Activated CD8-positive, alpha-beta T cell treated with anti-CD3 and anti-CD28 coated beads for 36 hours (primary cell): ENCODE results near the gene EME1. TPM values are rescaled to one million over a fixed set of nuclear protein-coding genes. Genes with fewer than 3 reads are reported as not detected.

Experiments used
- ATAC-seq: fragments of 200-7000 bp; cut with Tn5 transposase; one replicate; pipeline ENCODE4 v1.10.0; 2021; ENCODE audit warnings: mild to moderate bottlenecking, moderate library complexity
- CTCF ChIA-PET: fragments of 350-600 bp; sonication (Branson Sonifier 250); formaldehyde crosslinking; loops from one replicate; lab custom pipeline; 2021; ENCODE audit warnings: antibody characterized with exemption; lab: Charles Lee
- POLR2A ChIA-PET: fragments of 350-600 bp; sonication (Branson Sonifier 250); formaldehyde crosslinking; loops from one replicate; lab custom pipeline; 2021; ENCODE audit warnings: antibody characterized with exemption; lab: Charles Lee
- DNase-seq: peaks from one replicate; pipeline ENCODE4 v3.0.0-alpha.2; 2020
- H3K27ac Mint-ChIP-seq: one replicate; pipeline ENCODE4 v1.8.0; 2021; ENCODE audit warnings: mild to moderate bottlenecking, mixed read lengths
- H3K27me3 Mint-ChIP-seq: one replicate; pipeline ENCODE4 v1.8.0; 2021; ENCODE audit warnings: mixed read lengths
- H3K36me3 Mint-ChIP-seq: one replicate; pipeline ENCODE4 v1.8.0; 2021; ENCODE audit warnings: low read depth, mixed read lengths
- H3K4me1 Mint-ChIP-seq: one replicate; pipeline ENCODE4 v1.8.0; 2021; ENCODE audit warnings: low read depth, mixed read lengths
- H3K4me3 Mint-ChIP-seq: one replicate; pipeline ENCODE4 v1.8.0; 2021; ENCODE audit warnings: mild to moderate bottlenecking, moderate library complexity, mixed read lengths
- H3K9me3 Mint-ChIP-seq: one replicate; pipeline ENCODE4 v1.8.0; 2021; ENCODE audit warnings: mixed read lengths
- CTCF ChIP-seq: fragments of 200-600 bp; IDR thresholded peaks from one replicate; pipeline ENCODE4 v1.8.0; 2022; ENCODE audit warnings: antibody characterized with exemption, mild to moderate bottlenecking
- intact Hi-C: fragments of 100-400 bp; cut with micrococcal nuclease; formaldehyde crosslinking; loops from one replicate; pipeline ENCODE4 v1.10.0; 2022
- total RNA-seq, 2 experiments: library from RNA; stranded (reverse); gene quantifications; one replicate each; pipeline ENCODE4 v1.2.3, GENCODE V29; 2021

The EME1 gene
- total RNA-seq, 2 experiments from 2014 or later, result 48.0 to 48.6 TPM

DNA sequence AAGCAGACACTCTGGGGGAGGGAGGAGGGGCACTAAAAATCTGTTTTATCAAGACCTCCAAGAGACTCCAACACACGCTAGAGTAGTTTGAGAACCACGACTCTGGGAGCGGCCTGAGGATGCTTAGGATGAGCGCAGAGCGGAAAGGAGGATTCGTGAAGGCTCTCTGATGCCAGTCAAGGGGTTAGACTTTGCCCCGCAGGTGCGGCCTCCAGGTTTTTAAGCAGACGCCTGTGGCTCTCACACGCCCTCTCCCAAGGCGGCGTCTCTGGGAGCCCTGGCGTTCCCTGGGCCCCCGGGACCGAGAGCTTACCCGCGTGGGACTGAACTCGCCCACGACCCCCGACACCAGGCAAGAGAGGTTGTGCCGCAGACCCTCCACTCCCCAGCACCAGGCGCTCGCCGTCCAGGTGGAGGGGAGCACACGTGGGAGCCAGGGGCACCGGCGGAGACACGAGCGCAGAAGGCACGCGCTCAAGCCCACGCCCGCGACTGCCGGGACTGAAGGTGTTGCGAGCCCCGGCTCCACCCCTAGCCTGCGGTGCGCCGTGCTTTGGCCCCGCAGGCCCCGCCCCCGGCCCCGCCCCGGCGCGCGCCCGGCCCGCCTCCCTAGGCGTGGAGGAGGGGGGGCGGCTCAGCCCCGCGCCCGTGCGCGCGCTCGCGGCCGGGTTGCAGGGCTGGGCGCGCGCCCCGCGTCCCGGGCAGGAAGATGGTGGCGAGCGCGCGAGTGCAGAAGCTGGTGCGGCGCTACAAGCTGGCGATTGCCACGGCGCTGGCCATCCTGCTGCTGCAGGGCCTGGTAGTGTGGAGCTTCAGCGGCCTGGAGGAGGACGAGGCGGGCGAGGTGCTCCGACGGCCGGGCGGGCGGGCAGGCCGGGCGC, 27.4 kb upstream of the EME1 start, which contains the start of gene XYLT2:
Gene XYLT2, plus strand, starts transcription at position 695 of the 881 bp plus-strand sequence. Its CDS starts 15 bp downstream, at position 710.
- no peak for TF ChIP-seq CTCF
- peaks cover 33% of the 10 kb centered on the region for H3K4me1 Mint-ChIP-seq
- no peaks in the 10 kb centered on the region for H3K9me3 Mint-ChIP-seq
- no peaks in the 10 kb centered on the region for H3K27me3 Mint-ChIP-seq
- peak; percentile 91 for DNase-seq
- intact Hi-C loops, result no loop called here
- ATAC-seq, result peak; percentile 93
- ChIA-PET POLR2A (interaction anchor here (0.6 to 5.3 kb wide), 12 partner anchors 9 to 198 kb away, joined by 3 to 69 read pairs (median 6); partner anchors contain the start of genes EME1, LRRC59 and MRPL27), CTCF (interaction anchor here (0.9 to 4.8 kb wide), 3 partner anchors 15 to 70 kb away, joined by 3 to 69 read pairs (median 7); partner anchors contain the start of gene LRRC59)
- no peaks in the 10 kb centered on the region for H3K36me3 Mint-ChIP-seq
- peak within 1 kb of the TSS; percentile 91 for H3K4me3 Mint-ChIP-seq
- H3K27ac Mint-ChIP-seq, result peak within 1 kb of the TSS; percentile 93

- ATAC-seq, result peak; percentile 62
- peak; percentile 69 for DNase-seq
- Mint-ChIP-seq H3K4me1 (peaks cover 33% of the 10 kb centered on the region), H3K9me3 (no peaks in the 10 kb centered on the region), H3K27ac (peak overlapping the region; percentile 89), H3K4me3 (peak overlapping the region; percentile 91), H3K27me3 (no peaks in the 10 kb centered on the region), H3K36me3 (no peaks in the 10 kb centered on the region)
- intact Hi-C loops, result no loop called here
- ChIA-PET CTCF (interaction anchor here (0.9 to 4.8 kb wide), 5 partner anchors 14 to 252 kb away, joined by 3 to 69 read pairs (median 6); partner anchors contain the start of genes LRRC59 and PDK2), POLR2A (interaction anchor here (0.6 to 5.3 kb wide), 15 partner anchors 9 to 199 kb away, joined by 3 to 69 read pairs (median 6); partner anchors contain the start of genes EME1, LRRC59, MRPL27 and RSAD1)
- TF ChIP-seq CTCF, result no peak
Measured at GRCh38 chr17:50346313-50347116, 26.5 kb upstream of the EME1 start.

GRCh38 chr17:50347117-50347893, 25.7 kb upstream of the EME1 start:
- Mint-ChIP-seq H3K36me3 (no peaks in the 10 kb centered on the region), H3K9me3 (no peaks in the 10 kb centered on the region), H3K4me1 (peaks cover 33% of the 10 kb centered on the region), H3K27ac (peak overlapping the region; percentile 89), H3K4me3 (peak overlapping the region; percentile 91), H3K27me3 (no peaks in the 10 kb centered on the region)
- intact Hi-C loops, result no loop called here
- no peak for DNase-seq
- ChIA-PET POLR2A (interaction anchor here (1.0 to 5.3 kb wide), 10 partner anchors 8 to 131 kb away, joined by 3 to 69 read pairs (median 8); partner anchors contain the start of genes EME1, LRRC59, MRPL27 and RSAD1), CTCF (interaction anchor here (1.6 to 4.8 kb wide), 4 partner anchors 14 to 253 kb away, joined by 6 to 69 read pairs (median 6); partner anchors contain the start of genes LRRC59 and PDK2)
- no peak for ATAC-seq
- TF ChIP-seq CTCF, result no peak

DNA sequence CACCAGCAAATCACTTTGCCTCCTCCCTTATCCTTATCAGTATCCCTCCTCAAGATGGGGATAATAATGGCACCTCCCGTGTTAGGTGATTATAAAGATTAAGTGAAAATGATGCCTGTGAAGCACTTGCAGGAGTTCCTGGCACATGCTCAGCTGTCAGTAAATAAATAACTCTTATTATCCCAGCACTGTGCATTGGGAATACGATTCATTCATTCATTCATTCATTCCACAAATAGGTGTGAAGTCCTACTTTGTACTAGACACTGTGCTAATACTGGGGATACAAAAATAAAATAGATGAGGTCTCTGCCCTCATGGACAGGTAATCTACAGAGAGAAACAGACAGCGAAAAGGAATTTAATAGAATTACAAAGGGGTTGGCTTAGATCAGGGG, 25.1 kb upstream of the EME1 start:
- no peaks in the 10 kb centered on the region for H3K27me3 Mint-ChIP-seq
- H3K36me3 Mint-ChIP-seq, result no peaks in the 10 kb centered on the region
- intact Hi-C loops, result no loop called here
- no peaks in the 10 kb centered on the region for H3K9me3 Mint-ChIP-seq
- ChIA-PET CTCF (interaction anchor here (1.6 to 4.8 kb wide), 4 partner anchors 13 to 254 kb away, joined by 6 to 69 read pairs (median 6); partner anchors contain the start of genes LRRC59 and PDK2), POLR2A (interaction anchor here (1.0 to 5.3 kb wide), 5 partner anchors 13 to 131 kb away, joined by 3 to 69 read pairs (median 6); partner anchors contain the start of genes EME1, MRPL27 and RSAD1)
- H3K27ac Mint-ChIP-seq, result peak overlapping the region; percentile 65
- H3K4me1 Mint-ChIP-seq, result peaks cover 33% of the 10 kb centered on the region
- TF ChIP-seq CTCF, result no peak
- peak overlapping the region; percentile 91 for H3K4me3 Mint-ChIP-seq
- ATAC-seq (no peak), DNase-seq (no peak)
